CD8-positive, alpha-beta memory T cell (primary cell): ENCODE results near the gene GRAP2. TPM values are rescaled to one million over a fixed set of nuclear protein-coding genes. Genes with fewer than 3 reads are reported as not detected.

Experiments
- CTCF ChIA-PET: fragments of 350-600 bp; sonication (Branson Sonifier 250); formaldehyde crosslinking; loops from one replicate; lab custom pipeline; 2021; ENCODE audit warnings: antibody characterized with exemption; lab: Charles Lee
- POLR2A ChIA-PET: fragments of 350-600 bp; sonication (Branson Sonifier 250); formaldehyde crosslinking; loops from one replicate; lab custom pipeline; 2021; ENCODE audit warnings: antibody characterized with exemption; lab: Charles Lee
- DNase-seq, 5 donors: peaks; one replicate each; pipeline versions ENCODE4 v3.0.0 to v3.0.0-alpha.2; 2020 to 2022; ENCODE audit warnings: mixed read lengths in 1 of 5
- H3K27ac ChIP-seq: one replicate; pipeline ENCODE4 v1.7.0; 2013; ENCODE audit warnings: low read depth, mild to moderate bottlenecking, low read length, moderate library complexity
- H3K27me3 ChIP-seq: 2 replicates; pipeline ENCODE4 v1.7.0; 2013; ENCODE audit warnings: low read length, mild to moderate bottlenecking; ENCODE audit not compliant: insufficient read depth, poor library complexity, severe bottlenecking
- H3K36me3 ChIP-seq: 2 replicates; pipeline ENCODE4 v1.7.0; 2013; ENCODE audit warnings: mild to moderate bottlenecking, low read length, moderate library complexity; ENCODE audit not compliant: insufficient read depth
- H3K4me1 ChIP-seq: 2 replicates; pipeline ENCODE4 v1.7.0; 2013; ENCODE audit warnings: mild to moderate bottlenecking, low read length, moderate library complexity; ENCODE audit not compliant: insufficient read depth
- H3K4me3 ChIP-seq: 2 replicates; pipeline ENCODE4 v1.7.0; 2013; ENCODE audit warnings: mild to moderate bottlenecking, low read length
- H3K9me3 ChIP-seq: 2 replicates; pipeline ENCODE4 v1.7.0; 2013; ENCODE audit warnings: mild to moderate bottlenecking, low read length
- H3K27ac Mint-ChIP-seq, 8 donors: one replicate each; pipeline ENCODE4 v1.8.0; 2020 to 2021; ENCODE audit warnings: mixed read lengths in 8 of 8, mild to moderate bottlenecking in 6 of 8, inconsistent platforms in 3 of 8, moderate library complexity in 3 of 8
- H3K27me3 Mint-ChIP-seq, 2 donors: one replicate each; pipeline ENCODE4 v1.8.0; 2020 to 2021; ENCODE audit warnings: mixed read lengths in 2 of 2, mild to moderate bottlenecking in 1 of 2, moderate library complexity in 1 of 2
- H3K36me3 Mint-ChIP-seq, 3 donors: one replicate each; pipeline ENCODE4 v1.8.0; 2020 to 2021; ENCODE audit warnings: mixed read lengths in 3 of 3, inconsistent platforms in 1 of 3, mild to moderate bottlenecking in 1 of 3
- H3K4me1 Mint-ChIP-seq, 3 donors: one replicate each; pipeline ENCODE4 v1.8.0; 2020 to 2021; ENCODE audit warnings: mixed read lengths in 3 of 3, inconsistent platforms in 1 of 3, mild to moderate bottlenecking in 1 of 3
- H3K4me3 Mint-ChIP-seq, 7 donors: one replicate each; pipeline ENCODE4 v1.8.0; 2020 to 2021; ENCODE audit warnings: mixed read lengths in 7 of 7, mild to moderate bottlenecking in 6 of 7, moderate library complexity in 4 of 7, inconsistent platforms in 2 of 7
- H3K9me3 Mint-ChIP-seq, 5 donors: one replicate each; pipeline ENCODE4 v1.8.0; 2020 to 2022; ENCODE audit warnings: mixed read lengths in 5 of 5, mild to moderate bottlenecking in 3 of 5, moderate library complexity in 2 of 5, inconsistent platforms in 1 of 5
- polyA plus RNA-seq: library from polyadenylated mRNA; unstranded; fragments of 300-500 nt; fragmentation: Illumina TruSeq; gene quantifications from one replicate; pipeline ENCODE4 v1.2.3, GENCODE V29; 2021
- total RNA-seq, 2 experiments: library from RNA; stranded (reverse); gene quantifications; one replicate each; pipeline ENCODE4 v1.2.3, GENCODE V29; 2021

The GRAP2 gene
- total and polyA plus RNA-seq, 3 experiments from 2014 or later: 41.8 to 103 (median 53.2) TPM

DNA sequence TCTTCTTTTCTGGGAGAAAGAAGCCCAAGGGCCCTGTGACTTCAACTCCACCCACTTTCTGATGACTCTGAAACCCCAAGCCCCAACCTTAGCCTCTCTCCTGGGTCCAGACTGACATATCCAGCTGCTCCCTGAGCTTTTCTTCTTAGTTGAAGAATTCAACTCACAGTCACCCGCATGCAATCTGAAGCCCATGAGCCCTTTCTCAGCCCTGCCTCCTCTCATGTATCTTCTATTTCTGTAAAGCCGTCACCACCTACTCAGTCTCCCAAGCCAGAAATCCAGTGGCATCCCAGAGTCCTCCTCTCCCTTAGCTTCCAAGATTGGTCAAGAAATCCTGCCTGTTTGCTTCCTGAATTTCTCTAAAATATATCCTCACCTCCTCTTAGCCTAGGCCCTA, 52.2 kb downstream of the GRAP2 start:
- POLR2A ChIA-PET: no interaction called here
- Mint-ChIP-seq H3K36me3 (peaks cover 25 to 90% (median 39%) of the 10 kb centered on the region in 3 donors), H3K9me3 (peaks cover 0 to 1% (median 0%) of the 10 kb centered on the region in 5 donors), H3K27ac (peak overlapping the region in 7 of 8 donors; percentile 72 to 97 (median 89)), H3K27me3 (no peaks in the 10 kb centered on the region), H3K4me3 (peak overlapping the region in 6 of 7 donors; percentile 24 to 83 (median 44)), H3K4me1 (peaks cover 78 to 93% (median 91%) of the 10 kb centered on the region in 3 donors)
- CTCF ChIA-PET: interaction anchor here (0.9 to 1.5 kb wide), 6 partner anchors 12 to 418 kb away, joined by 3 to 4 read pairs (median 4); no protein-coding TSS in a partner anchor
- H3K9me3 ChIP-seq: no peaks in the 10 kb centered on the region
- peaks cover 90% of the 10 kb centered on the region for H3K4me1 ChIP-seq
- no peak overlapping the region for H3K27ac ChIP-seq
- H3K36me3 ChIP-seq: peaks cover 59% of the 10 kb centered on the region
- H3K27me3 ChIP-seq: no peaks in the 10 kb centered on the region
- H3K4me3 ChIP-seq: no peak overlapping the region
- no peak for DNase-seq

DNA sequence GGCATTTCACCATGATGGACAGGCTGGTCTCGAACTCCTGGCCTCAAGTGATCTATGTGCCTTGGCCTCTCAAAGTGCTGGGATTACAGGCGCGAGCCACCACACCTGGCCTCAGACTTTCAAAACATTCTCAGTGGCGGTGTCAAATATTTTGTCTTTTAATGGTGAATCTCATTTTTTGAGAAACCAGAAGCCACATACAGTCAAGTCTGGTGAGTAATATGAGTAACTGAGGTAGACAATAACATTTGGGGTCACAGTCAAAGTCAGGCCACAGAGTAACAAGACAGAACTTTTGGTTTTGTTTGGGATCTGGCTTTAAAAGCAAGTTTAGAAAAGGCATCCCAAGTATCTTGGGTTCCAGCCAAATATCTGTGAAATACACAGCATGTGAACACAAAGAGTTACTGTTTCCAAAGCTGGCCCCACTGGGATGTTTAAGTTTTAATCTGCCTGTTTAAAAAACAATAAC, 53.7 kb downstream of the GRAP2 start:
- ChIA-PET CTCF (interaction anchor here (1.3 kb wide), 1 partner anchor 21 kb away, joined by 3 read pairs; no protein-coding TSS in a partner anchor), POLR2A (interaction anchor here (0.8 kb wide), 1 partner anchor 45 kb away, joined by 4 read pairs; no protein-coding TSS in a partner anchor)
- Mint-ChIP-seq H3K4me3 (peak overlapping the region in 1 of 7 donors; percentile 54), H3K9me3 (peaks cover 0 to 1% (median 0%) of the 10 kb centered on the region in 5 donors), H3K4me1 (peaks cover 78 to 93% (median 91%) of the 10 kb centered on the region in 3 donors), H3K27ac (peak overlapping the region; percentile 51 to 92 (median 75)), H3K27me3 (peaks cover 0 to 3% of the 10 kb centered on the region in 2 donors), H3K36me3 (peaks cover 33 to 90% (median 38%) of the 10 kb centered on the region in 3 donors)
- H3K9me3 ChIP-seq: no peaks in the 10 kb centered on the region
- H3K27ac ChIP-seq: no peak overlapping the region
- peaks cover 91% of the 10 kb centered on the region for H3K4me1 ChIP-seq
- no peaks in the 10 kb centered on the region for H3K27me3 ChIP-seq
- H3K4me3 ChIP-seq: no peak overlapping the region
- H3K36me3 ChIP-seq: peaks cover 65% of the 10 kb centered on the region
- DNase-seq: no peak

DNA sequence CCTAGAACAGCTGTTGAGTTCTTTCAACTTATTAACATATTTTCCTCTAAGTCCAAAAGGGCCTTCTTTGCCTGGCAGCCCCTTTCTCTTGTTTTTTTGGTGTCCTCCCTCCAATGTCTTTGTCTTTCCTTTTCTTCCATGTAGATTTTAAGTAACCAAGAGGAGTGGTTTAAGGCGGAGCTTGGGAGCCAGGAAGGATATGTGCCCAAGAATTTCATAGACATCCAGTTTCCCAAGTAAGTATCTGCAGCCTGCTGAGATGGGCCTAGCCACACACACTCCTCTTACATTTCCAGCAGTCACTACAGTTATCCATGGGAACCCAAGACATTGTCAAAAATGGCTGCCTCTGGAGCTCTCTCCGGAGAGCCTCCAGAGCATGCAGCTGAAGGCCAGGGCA, 54.8 kb downstream of the GRAP2 start:
- Histone ChIP-seq H3K4me3 (no peak overlapping the region), H3K27me3 (no peaks in the 10 kb centered on the region), H3K4me1 (peaks cover 91% of the 10 kb centered on the region), H3K27ac (no peak overlapping the region), H3K36me3 (peaks cover 68% of the 10 kb centered on the region), H3K9me3 (no peaks in the 10 kb centered on the region)
- H3K4me3 Mint-ChIP-seq: peak overlapping the region in 2 of 7 donors; percentile 26 to 28
- H3K9me3 Mint-ChIP-seq: peaks cover 0 to 1% (median 0%) of the 10 kb centered on the region in 5 donors
- H3K36me3 Mint-ChIP-seq: peaks cover 35 to 90% (median 41%) of the 10 kb centered on the region in 3 donors
- H3K27me3 Mint-ChIP-seq: peaks cover 0 to 3% of the 10 kb centered on the region in 2 donors
- CTCF ChIA-PET: no interaction called here
- peaks cover 78 to 93% (median 91%) of the 10 kb centered on the region in 3 donors for H3K4me1 Mint-ChIP-seq
- no peak for DNase-seq
- H3K27ac Mint-ChIP-seq: peak overlapping the region; percentile 61 to 95 (median 86)
- POLR2A ChIA-PET: interaction anchor here (0.7 kb wide), 1 partner anchor 89 kb away, joined by 5 read pairs; no protein-coding TSS in a partner anchor

DNA sequence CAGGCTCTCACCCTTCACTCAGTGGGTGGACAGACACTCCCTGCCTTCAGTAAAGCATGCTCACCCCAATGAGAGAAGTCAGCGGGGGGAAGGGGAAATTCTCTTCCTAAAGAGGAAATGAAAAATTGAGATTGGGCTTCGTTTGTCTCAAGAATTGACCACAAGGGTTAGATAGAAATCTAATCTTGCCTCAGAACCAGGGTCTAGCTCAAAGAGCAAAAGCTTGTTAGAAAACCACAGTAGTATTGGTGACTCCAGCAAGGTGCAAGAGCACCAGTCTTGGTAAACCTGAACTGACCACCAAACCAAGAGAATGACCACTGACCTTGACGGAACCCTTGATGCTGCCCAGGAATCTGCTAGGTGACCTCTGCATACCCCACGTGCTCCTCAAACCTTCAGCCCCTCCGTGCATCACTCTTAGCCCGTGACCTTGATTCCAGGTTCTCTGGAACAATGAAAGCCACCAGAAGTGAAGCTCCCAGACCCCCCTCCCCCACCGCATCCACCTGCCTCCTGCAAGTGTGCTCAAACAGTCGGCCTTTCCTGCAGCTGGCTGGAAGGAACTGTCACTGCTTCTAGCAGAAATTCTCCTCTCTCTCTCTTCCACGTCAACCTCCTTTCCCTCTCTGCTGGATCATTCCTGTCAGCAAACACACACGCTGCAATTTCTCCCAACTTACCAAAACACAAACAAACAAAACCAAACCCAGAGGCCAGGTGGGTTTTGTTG, 56.2 kb downstream of the GRAP2 start:
- peaks cover 35 to 93% (median 45%) of the 10 kb centered on the region in 3 donors for H3K36me3 Mint-ChIP-seq
- no peak for DNase-seq
- no peak overlapping the region for H3K4me3 ChIP-seq
- ChIA-PET CTCF (interaction anchor here (1.3 kb wide), 1 partner anchor 73 kb away, joined by 3 read pairs; no protein-coding TSS in a partner anchor), POLR2A (no interaction called here)
- H3K27ac ChIP-seq: no peak overlapping the region
- H3K4me1 ChIP-seq: peaks cover 91% of the 10 kb centered on the region
- peak overlapping the region; percentile 39 to 90 (median 79) for H3K27ac Mint-ChIP-seq
- H3K4me3 Mint-ChIP-seq: peak overlapping the region in 3 of 7 donors; percentile 25 to 38 (median 35)
- H3K4me1 Mint-ChIP-seq: peaks cover 78 to 93% (median 91%) of the 10 kb centered on the region in 3 donors
- H3K36me3 ChIP-seq: peaks cover 63% of the 10 kb centered on the region
- H3K9me3 ChIP-seq: no peaks in the 10 kb centered on the region
- peaks cover 0 to 3% of the 10 kb centered on the region in 2 donors for H3K27me3 Mint-ChIP-seq
- H3K27me3 ChIP-seq: no peaks in the 10 kb centered on the region
- peaks cover 0 to 1% (median 0%) of the 10 kb centered on the region in 5 donors for H3K9me3 Mint-ChIP-seq

DNA sequence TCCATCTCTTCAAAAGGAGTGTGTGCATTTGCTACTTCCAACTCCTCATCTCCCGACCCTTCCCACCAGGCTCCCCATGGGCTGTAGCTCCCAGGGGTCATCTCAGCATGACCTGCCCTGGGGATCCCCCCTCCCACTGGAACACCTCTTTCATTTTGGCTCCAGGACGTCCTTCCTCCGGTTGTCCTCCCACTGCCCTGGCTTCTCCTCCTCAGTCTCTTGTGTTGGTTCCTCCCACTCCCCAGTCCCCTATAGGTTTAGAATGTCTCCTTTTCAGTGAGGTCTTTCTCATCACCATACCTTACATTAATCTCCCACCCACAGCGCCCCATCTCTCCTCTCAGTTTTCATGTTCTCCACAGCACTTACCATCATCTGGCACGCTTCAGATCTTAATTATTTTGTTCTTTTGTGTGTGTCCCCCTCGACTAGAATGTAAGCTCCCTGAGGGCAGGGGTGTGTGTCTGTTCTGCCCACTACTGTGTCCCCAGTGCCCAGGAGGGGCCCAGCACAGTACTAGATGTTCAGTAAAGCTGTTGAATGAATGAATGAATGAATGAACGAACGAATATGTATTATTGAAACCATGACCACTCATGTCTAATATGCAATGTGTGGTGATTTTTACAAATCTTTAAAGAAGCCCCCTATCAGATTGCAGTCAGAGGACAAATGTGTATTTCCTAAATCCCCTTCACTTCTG, 57.3 kb downstream of the GRAP2 start:
- H3K27ac Mint-ChIP-seq: peak overlapping the region; percentile 35 to 96 (median 91)
- Histone ChIP-seq H3K4me3 (no peak overlapping the region), H3K36me3 (peaks cover 63% of the 10 kb centered on the region), H3K27ac (no peak overlapping the region), H3K9me3 (no peaks in the 10 kb centered on the region), H3K4me1 (peaks cover 85% of the 10 kb centered on the region), H3K27me3 (no peaks in the 10 kb centered on the region)
- peaks cover 0 to 1% (median 0%) of the 10 kb centered on the region in 5 donors for H3K9me3 Mint-ChIP-seq
- peak overlapping the region in 1 of 7 donors; percentile 49 for H3K4me3 Mint-ChIP-seq
- H3K36me3 Mint-ChIP-seq: peaks cover 35 to 92% (median 42%) of the 10 kb centered on the region in 3 donors
- CTCF ChIA-PET: interaction anchor here (1.3 kb wide), 1 partner anchor 72 kb away, joined by 3 read pairs; no protein-coding TSS in a partner anchor
- DNase-seq: no peak
- H3K27me3 Mint-ChIP-seq: peaks cover 0 to 3% of the 10 kb centered on the region in 2 donors
- POLR2A ChIA-PET: no interaction called here
- peaks cover 77 to 89% (median 87%) of the 10 kb centered on the region in 3 donors for H3K4me1 Mint-ChIP-seq

DNA sequence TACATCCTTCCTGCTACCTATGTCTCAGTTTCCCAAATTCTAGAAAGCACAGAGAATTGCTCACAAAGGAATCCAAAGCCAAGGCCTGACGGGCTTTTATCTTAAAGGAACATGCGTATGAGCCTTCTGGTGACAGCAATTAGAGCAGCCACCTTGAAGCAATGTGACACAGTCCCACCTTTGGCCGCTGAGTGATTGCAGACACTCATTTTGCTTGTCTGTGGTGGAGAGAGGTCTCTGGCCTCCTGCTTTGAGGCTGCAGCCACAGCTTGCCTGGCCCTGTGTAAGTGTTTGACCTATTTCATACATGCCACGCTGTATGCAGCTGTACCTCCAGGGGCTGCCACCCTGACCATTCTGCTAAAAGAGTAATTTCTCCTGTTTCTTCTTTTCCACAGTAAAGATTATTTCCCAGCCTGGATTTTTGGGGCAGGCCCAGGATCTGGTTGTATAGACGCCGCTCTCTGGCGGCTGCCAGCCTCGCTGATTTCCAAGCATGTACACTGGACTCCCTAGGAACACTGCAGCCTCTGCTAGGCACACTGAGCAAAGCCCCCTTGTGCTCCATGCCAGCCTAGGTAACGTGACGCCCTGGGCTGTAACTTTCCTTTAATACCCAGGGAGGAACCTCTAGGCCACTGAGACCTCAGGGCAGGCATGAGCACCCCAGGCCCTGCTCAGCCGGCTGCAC, 58.2 kb downstream of the GRAP2 start:
- peaks cover 75% of the 10 kb centered on the region for H3K4me1 ChIP-seq
- H3K9me3 Mint-ChIP-seq: no peaks in the 10 kb centered on the region
- POLR2A ChIA-PET: no interaction called here
- H3K27me3 Mint-ChIP-seq: peaks cover 0 to 3% of the 10 kb centered on the region in 2 donors
- H3K36me3 ChIP-seq: peaks cover 61% of the 10 kb centered on the region
- no peak for DNase-seq
- H3K27ac Mint-ChIP-seq: peak overlapping the region; percentile 77 to 96 (median 93)
- H3K36me3 Mint-ChIP-seq: peaks cover 35 to 91% (median 43%) of the 10 kb centered on the region in 3 donors
- H3K4me1 Mint-ChIP-seq: peaks cover 70 to 84% (median 82%) of the 10 kb centered on the region in 3 donors
- no peaks in the 10 kb centered on the region for H3K27me3 ChIP-seq
- no peak overlapping the region for H3K4me3 ChIP-seq
- CTCF ChIA-PET: interaction anchor here (1.0 kb wide), 1 partner anchor 16 kb away, joined by 4 read pairs; no protein-coding TSS in a partner anchor
- H3K9me3 ChIP-seq: no peaks in the 10 kb centered on the region
- no peak overlapping the region for H3K27ac ChIP-seq
- H3K4me3 Mint-ChIP-seq: peak overlapping the region in 3 of 7 donors; percentile 13 to 49 (median 28)
